Memory B cell (primary cell): Measurements from ENCODE around the gene WDR7.
"Not testable (repeated sequence)": the region's sequence is repeated elsewhere in the genome, so short reads cannot be mapped to it uniquely, and the experiment has no call there.

Source experiments
- ATAC-seq: fragments of 150-1000 bp; cut with Tn5 transposase; 2 replicates; pipeline ENCODE4 v1.10.0; 2021; ENCODE audit warnings: low read depth, mild to moderate bottlenecking, moderate library complexity
- DNase-seq, 2 donors: peaks; one replicate each; pipeline ENCODE4 v3.0.0; 2022; ENCODE audit warnings: low spot score in 2 of 2
- H3K27ac Mint-ChIP-seq: one replicate; pipeline ENCODE4 v1.8.0; 2022; ENCODE audit warnings: mild to moderate bottlenecking, moderate library complexity, mixed read lengths
- H3K27me3 Mint-ChIP-seq: one replicate; pipeline ENCODE4 v1.8.0; 2022; ENCODE audit warnings: mixed read lengths
- H3K36me3 Mint-ChIP-seq: one replicate; pipeline ENCODE4 v1.8.0; 2022; ENCODE audit warnings: mild to moderate bottlenecking, mixed read lengths
- H3K4me1 Mint-ChIP-seq: one replicate; pipeline ENCODE4 v1.8.0; 2022; ENCODE audit warnings: mixed read lengths
- H3K4me3 Mint-ChIP-seq: one replicate; pipeline ENCODE4 v1.8.0; 2022; ENCODE audit warnings: mild to moderate bottlenecking, moderate library complexity, mixed read lengths
- H3K9me3 Mint-ChIP-seq: one replicate; pipeline ENCODE4 v1.8.0; 2022; ENCODE audit warnings: mixed read lengths

The WDR7 gene

GRCh38 chr18:56643381-56643780 lies 7.8 kb upstream of the WDR7 start:
- DNase-seq, result no peak
- Mint-ChIP-seq H3K36me3 (peaks cover 1% of the 10 kb centered on the region), H3K27me3 (no peaks in the 10 kb centered on the region), H3K4me3 (no peak overlapping the region), H3K27ac (no peak overlapping the region), H3K9me3 (peaks cover 1% of the 10 kb centered on the region), H3K4me1 (peaks cover 8% of the 10 kb centered on the region)
- no peak for ATAC-seq

- ATAC-seq (peak; percentile 49), DNase-seq (no peak)
- H3K9me3 Mint-ChIP-seq, result no peaks in the 10 kb centered on the region
- H3K27ac Mint-ChIP-seq, result no peak overlapping the region
- no peaks in the 10 kb centered on the region for H3K36me3 Mint-ChIP-seq
- H3K4me3 Mint-ChIP-seq, result no peak overlapping the region
- H3K27me3 Mint-ChIP-seq, result no peaks in the 10 kb centered on the region
- H3K4me1 Mint-ChIP-seq, result peaks cover 2% of the 10 kb centered on the region
Observed at GRCh38 chr18:56645415-56646016, 5.6 kb upstream of the WDR7 start.

- no peak for DNase-seq
- Mint-ChIP-seq H3K4me1 (peaks cover 12% of the 10 kb centered on the region), H3K27me3 (no peaks in the 10 kb centered on the region), H3K36me3 (no peaks in the 10 kb centered on the region), H3K4me3 (no peak overlapping the region), H3K9me3 (no peaks in the 10 kb centered on the region), H3K27ac (no peak overlapping the region)
- no peak for ATAC-seq
Observed at GRCh38 chr18:56647071-56647470, 4.1 kb upstream of the WDR7 start.

GRCh38 chr18:56647951-56648893 lies 2.9 kb upstream of the WDR7 start:
- DNase-seq (no peak), ATAC-seq (no peak)
- Mint-ChIP-seq H3K36me3 (no peaks in the 10 kb centered on the region), H3K4me1 (peaks cover 19% of the 10 kb centered on the region), H3K27ac (no peak overlapping the region), H3K4me3 (no peak overlapping the region), H3K27me3 (no peaks in the 10 kb centered on the region), H3K9me3 (no peaks in the 10 kb centered on the region)

GRCh38 chr18:56649996-56650395 lies 1.2 kb upstream of the WDR7 start:
- Mint-ChIP-seq H3K27ac (no peak overlapping the region), H3K9me3 (peaks cover 3% of the 10 kb centered on the region), H3K4me1 (peaks cover 26% of the 10 kb centered on the region), H3K36me3 (peaks cover 3% of the 10 kb centered on the region), H3K27me3 (no peaks in the 10 kb centered on the region), H3K4me3 (no peak overlapping the region)
- DNase-seq (no peak), ATAC-seq (no peak)

- peak overlapping the region; percentile 95 for H3K4me3 Mint-ChIP-seq
- peaks cover 3% of the 10 kb centered on the region for H3K36me3 Mint-ChIP-seq
- H3K9me3 Mint-ChIP-seq, result peaks cover 3% of the 10 kb centered on the region
- H3K4me1 Mint-ChIP-seq, result peaks cover 30% of the 10 kb centered on the region
- peak overlapping the region; percentile 88 for H3K27ac Mint-ChIP-seq
- no peaks in the 10 kb centered on the region for H3K27me3 Mint-ChIP-seq
- no peak for ATAC-seq
- DNase-seq, result no peak
Observed at GRCh38 chr18:56651771-56652092, 573 bp downstream of the WDR7 start.

- DNase-seq, result no peak
- Mint-ChIP-seq H3K27ac (peak overlapping the region; percentile 74), H3K4me1 (peaks cover 30% of the 10 kb centered on the region), H3K27me3 (no peaks in the 10 kb centered on the region), H3K36me3 (peaks cover 4% of the 10 kb centered on the region), H3K4me3 (peak overlapping the region; percentile 22), H3K9me3 (peaks cover 3% of the 10 kb centered on the region)
- no peak for ATAC-seq
Observed at GRCh38 chr18:56652802-56653201, 1.6 kb downstream of the WDR7 start.

GRCh38 chr18:56654280-56654679 lies 3.1 kb downstream of the WDR7 start:
- H3K27me3 Mint-ChIP-seq, H3K36me3 Mint-ChIP-seq, DNase-seq, H3K27ac Mint-ChIP-seq, H3K9me3 Mint-ChIP-seq, H3K4me3 Mint-ChIP-seq, ATAC-seq: not testable (repeated sequence)
- H3K4me1 Mint-ChIP-seq, result peaks cover 30% of the 10 kb centered on the region

- Mint-ChIP-seq H3K4me1 (peaks cover 20% of the 10 kb centered on the region), H3K27ac (no peak overlapping the region), H3K4me3 (no peak overlapping the region), H3K36me3 (peaks cover 16% of the 10 kb centered on the region), H3K27me3 (no peaks in the 10 kb centered on the region), H3K9me3 (peaks cover 3% of the 10 kb centered on the region)
- no peak for ATAC-seq
- no peak for DNase-seq
Observed at GRCh38 chr18:56658261-56658660, 7.1 kb downstream of the WDR7 start.

GRCh38 chr18:56659111-56659510 lies 8.0 kb downstream of the WDR7 start:
- ATAC-seq (no peak), DNase-seq (no peak)
- Mint-ChIP-seq H3K4me1 (peaks cover 17% of the 10 kb centered on the region), H3K27ac (no peak overlapping the region), H3K9me3 (peaks cover 3% of the 10 kb centered on the region), H3K4me3 (no peak overlapping the region), H3K36me3 (peaks cover 16% of the 10 kb centered on the region), H3K27me3 (no peaks in the 10 kb centered on the region)

- Mint-ChIP-seq H3K4me1 (peaks cover 13% of the 10 kb centered on the region), H3K36me3 (peaks cover 13% of the 10 kb centered on the region), H3K27ac (no peak overlapping the region), H3K27me3 (no peaks in the 10 kb centered on the region), H3K4me3 (no peak overlapping the region), H3K9me3 (no peaks in the 10 kb centered on the region)
- ATAC-seq (no peak), DNase-seq (no peak)
Observed at GRCh38 chr18:56660655-56661054, 9.5 kb downstream of the WDR7 start.

GRCh38 chr18:56661360-56662062 lies 10.4 kb downstream of the WDR7 start:
- H3K27ac Mint-ChIP-seq, result no peak overlapping the region
- ATAC-seq (no peak), DNase-seq (no peak)
- H3K4me3 Mint-ChIP-seq, result no peak overlapping the region
- peaks cover 13% of the 10 kb centered on the region for H3K36me3 Mint-ChIP-seq
- H3K4me1 Mint-ChIP-seq, result peaks cover 15% of the 10 kb centered on the region
- H3K27me3 Mint-ChIP-seq, result no peaks in the 10 kb centered on the region
- H3K9me3 Mint-ChIP-seq, result no peaks in the 10 kb centered on the region

GRCh38 chr18:56662063-56662408 lies 10.9 kb downstream of the WDR7 start:
- H3K36me3 Mint-ChIP-seq, result peaks cover 13% of the 10 kb centered on the region
- H3K9me3 Mint-ChIP-seq, result no peaks in the 10 kb centered on the region
- no peak overlapping the region for H3K27ac Mint-ChIP-seq
- DNase-seq (no peak), ATAC-seq (no peak)
- H3K27me3 Mint-ChIP-seq, result no peaks in the 10 kb centered on the region
- H3K4me3 Mint-ChIP-seq, result no peak overlapping the region
- peaks cover 17% of the 10 kb centered on the region for H3K4me1 Mint-ChIP-seq

GRCh38 chr18:56662502-56662901 lies 11.3 kb downstream of the WDR7 start:
- peaks cover 13% of the 10 kb centered on the region for H3K36me3 Mint-ChIP-seq

More at GRCh38 chr18:56662502-56662901, 11.3 kb downstream of the WDR7 start:
- H3K27me3 Mint-ChIP-seq, result no peaks in the 10 kb centered on the region
- DNase-seq, result no peak
- peaks cover 20% of the 10 kb centered on the region for H3K4me1 Mint-ChIP-seq
- no peak for ATAC-seq
- H3K27ac Mint-ChIP-seq, result no peak overlapping the region
- H3K4me3 Mint-ChIP-seq, result no peak overlapping the region
- H3K9me3 Mint-ChIP-seq, result no peaks in the 10 kb centered on the region
